Inflammatory macrophage treated with lipopolysaccharide for 4 hours (primary cell): ENCODE results near the gene SAMD13.

Experiments used
- DNase-seq: peaks from one replicate; pipeline ENCODE4 v3.0.0-alpha.2; 2020

Gene SAMD13

GRCh38 chr1:84374991-84375696 is 73.6 kb downstream of the SAMD13 start:
- no peak for DNase-seq

- no peak for DNase-seq
These were observed 74.7 kb downstream of the SAMD13 start for GRCh38 chr1:84376000-84376910.

- DNase-seq, result no peak
These were observed 76.1 kb downstream of the SAMD13 start for GRCh38 chr1:84377480-84378095.

- DNase-seq, result peak; percentile 57
These were observed 77.8 kb downstream of the SAMD13 start for GRCh38 chr1:84379138-84379916.

- DNase-seq, result no peak
These were observed 78.3 kb downstream of the SAMD13 start for GRCh38 chr1:84379917-84380180.

- DNase-seq, result no peak
These were observed 80.6 kb downstream of the SAMD13 start for GRCh38 chr1:84382127-84382526.

GRCh38 chr1:84385347-84385746 is 83.8 kb downstream of the SAMD13 start:
- DNase-seq, result no peak

- no peak for DNase-seq
These were observed 85.4 kb downstream of the SAMD13 start for GRCh38 chr1:84386716-84387479.

- no peak for DNase-seq
These were observed 86.1 kb downstream of the SAMD13 start for GRCh38 chr1:84387480-84388163.

- peak; percentile 61 for DNase-seq
These were observed 88.7 kb downstream of the SAMD13 start for GRCh38 chr1:84390226-84390625.

- no peak for DNase-seq
These were observed 97.0 kb downstream of the SAMD13 start, which contains the start of gene DNASE2B for GRCh38 chr1:84398175-84399155. Gene DNASE2B, plus strand, starts transcription at chr1:84398484. Its CDS starts 81 bp downstream, at chr1:84398565.
